Inflammatory macrophage treated with lipopolysaccharide for 4 hours (primary cell): ENCODE results near the gene ADAP1.

Experiments used
- DNase-seq: peaks from one replicate; pipeline ENCODE4 v3.0.0-alpha.2; 2020

The ADAP1 gene

DNA sequence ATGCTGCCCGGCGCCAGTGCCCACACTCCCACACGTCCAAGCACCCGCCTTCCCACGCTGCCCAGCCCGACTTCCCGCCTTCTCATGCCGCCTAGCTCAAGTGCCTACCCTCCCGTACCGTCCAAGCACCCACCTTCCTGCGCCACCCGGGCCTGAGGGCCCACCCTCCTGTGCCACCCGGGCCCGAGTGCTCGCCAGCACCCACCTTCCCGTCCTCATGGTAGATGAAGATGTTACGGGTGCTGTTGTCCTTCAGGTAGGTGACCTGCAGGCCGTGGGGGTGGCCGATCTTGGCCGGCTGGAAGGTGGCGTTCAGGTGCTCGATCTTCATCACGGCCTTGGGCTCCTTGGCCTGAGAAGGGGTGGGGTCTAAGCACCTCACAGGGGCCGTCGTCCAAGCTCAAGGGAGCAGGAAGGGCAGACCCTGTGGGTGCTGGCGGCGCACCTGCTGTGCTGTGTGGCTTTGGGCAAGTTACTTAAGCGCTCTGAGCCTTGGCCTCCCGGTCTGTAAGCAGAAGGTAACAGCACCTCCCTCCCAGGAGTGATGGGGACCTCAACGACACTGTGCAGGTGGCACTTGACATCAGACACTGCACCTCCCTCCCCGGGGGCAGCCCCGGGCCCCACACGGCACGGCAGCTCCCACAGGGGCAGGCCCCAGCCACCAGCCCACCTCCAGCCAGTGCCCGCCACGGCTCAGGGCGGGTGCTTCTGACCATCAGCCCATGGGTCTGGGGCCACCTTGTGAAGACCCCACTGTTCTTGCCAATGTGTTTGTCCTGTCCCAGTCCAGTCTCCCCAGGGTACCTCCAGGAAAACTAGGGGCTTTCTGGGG is 50.3 kb downstream of the ADAP1 start:
- DNase-seq, result no peak

DNA sequence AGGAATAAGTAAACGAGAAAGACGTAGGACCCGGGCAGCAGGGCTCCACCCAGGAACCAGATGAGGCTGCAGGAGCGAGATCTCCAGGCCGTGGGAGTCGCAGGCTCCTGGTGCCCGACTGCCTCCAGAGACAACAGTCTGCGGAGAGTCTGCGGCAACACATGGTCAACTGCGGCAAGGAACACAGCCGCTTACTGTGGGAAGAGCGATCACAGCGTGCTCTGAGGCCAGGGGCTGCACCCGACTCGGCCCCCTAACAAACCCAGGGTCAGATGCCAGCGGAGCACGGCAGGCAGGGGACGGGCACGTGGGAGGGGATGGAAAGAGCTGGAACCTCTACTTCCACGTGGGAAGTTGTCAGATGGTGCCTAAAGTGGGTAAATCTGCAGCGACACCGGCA is 51.5 kb downstream of the ADAP1 start:
- no peak for DNase-seq

DNA sequence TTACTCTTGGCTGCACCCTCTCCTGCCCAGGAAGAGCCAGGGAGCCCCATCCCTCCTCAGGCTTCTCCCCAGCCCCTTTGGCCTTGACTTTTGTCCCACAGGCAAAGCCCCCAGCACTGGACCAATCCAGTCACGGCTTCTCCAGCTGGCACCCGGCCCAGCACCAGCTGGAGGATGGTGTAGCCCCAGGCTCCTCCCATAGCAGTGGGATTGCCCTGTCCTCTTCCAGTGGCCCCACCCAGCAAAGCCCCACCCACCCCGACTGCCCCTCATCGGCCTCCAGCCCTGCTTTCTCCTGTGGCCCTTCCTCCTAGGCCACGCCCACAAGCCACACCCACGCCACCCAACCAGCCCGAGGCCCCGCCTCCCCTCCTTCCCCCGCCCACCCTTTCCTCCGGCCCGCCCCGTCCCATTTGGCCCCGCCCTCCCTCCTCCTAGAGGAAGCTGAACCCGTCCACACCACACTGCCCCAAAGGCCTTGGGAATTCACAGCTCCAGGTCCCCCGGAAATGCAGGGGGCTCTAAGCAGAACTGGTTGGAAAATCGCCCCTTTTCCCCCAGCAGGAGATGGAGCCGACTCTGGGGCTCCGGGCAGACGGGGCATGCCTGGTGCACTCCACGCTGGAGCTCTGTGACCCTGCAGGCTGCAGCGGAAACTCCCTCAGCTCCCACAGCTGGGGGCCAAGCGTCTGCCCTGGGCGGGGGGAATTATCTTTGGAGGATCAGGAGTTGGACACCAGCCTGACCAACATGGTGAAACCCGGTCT is 52.9 kb downstream of the ADAP1 start:
- peak; percentile 87 for DNase-seq

DNA sequence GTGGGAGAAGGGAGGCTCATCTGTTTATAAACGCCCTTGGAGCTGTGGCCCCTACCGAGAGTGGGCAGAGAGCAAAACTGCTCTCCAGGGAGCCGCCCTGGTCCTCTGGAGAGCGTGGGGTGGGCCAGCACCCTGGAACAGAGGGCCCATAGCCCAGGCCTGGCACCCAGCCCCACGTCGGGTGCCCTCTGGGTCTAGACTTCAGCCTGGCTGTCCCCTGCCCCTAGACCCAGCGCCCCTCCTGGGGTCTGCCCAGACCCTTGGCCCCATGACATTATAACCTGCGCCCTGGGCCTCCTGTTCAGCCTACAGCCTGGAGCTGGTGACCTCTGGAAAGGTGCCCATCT is 53.5 kb downstream of the ADAP1 start:
- no peak for DNase-seq

DNA sequence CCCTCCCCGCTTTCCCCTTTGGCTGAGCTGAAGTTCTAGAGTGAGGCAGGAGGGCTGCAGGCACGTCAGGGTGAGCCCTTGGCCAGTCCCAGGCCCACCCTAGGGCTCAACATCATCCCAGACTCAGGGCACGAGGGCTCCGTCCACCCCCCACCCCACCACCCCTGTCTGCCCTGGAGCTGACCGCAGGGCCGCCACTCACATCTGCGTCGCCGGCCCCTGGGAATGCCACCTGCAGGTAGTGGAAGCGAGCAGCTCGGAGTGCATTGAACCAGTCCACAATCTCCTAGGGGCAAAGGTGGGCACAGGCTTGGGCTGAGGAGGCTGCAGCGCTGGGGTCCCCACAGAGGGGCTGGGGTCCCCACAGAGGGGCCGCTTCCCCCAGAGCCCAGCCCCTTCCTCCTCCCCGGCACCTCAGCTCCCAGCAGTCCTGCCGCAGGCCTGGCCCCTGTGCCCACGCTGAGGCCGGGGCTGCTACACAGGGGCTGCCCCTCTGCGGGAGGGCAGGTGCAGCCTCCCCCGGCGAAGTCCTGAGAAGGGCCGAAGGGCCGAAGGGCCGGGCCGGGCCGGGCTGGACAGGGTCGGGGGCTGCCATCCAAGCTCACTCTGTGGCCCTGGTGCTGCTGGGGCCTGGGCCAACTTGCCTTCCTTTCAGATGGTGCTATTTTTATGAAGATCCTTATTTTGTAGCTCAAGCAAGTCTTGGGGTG is 54.0 kb downstream of the ADAP1 start:
- DNase-seq, result no peak

DNA sequence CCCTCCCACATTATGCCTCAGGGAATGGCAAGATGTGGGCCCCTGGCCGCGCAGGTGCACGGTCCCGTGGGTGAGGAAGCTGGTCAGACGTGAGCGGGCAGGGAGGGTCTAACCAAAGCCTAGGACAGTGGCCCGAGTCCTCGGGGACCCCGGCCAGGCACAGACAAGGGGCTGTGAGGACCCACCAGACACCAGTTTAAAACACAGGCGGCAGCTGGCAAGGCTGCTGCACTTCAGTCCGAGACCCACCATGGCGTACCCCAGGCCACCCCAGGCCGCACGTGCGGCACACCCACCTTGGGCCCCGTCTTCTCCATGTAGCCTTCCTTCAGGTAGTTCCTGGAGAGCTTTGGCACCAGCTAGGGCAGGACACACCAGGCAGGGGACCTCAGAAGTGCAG is 54.7 kb downstream of the ADAP1 start:
- DNase-seq, result no peak

DNA sequence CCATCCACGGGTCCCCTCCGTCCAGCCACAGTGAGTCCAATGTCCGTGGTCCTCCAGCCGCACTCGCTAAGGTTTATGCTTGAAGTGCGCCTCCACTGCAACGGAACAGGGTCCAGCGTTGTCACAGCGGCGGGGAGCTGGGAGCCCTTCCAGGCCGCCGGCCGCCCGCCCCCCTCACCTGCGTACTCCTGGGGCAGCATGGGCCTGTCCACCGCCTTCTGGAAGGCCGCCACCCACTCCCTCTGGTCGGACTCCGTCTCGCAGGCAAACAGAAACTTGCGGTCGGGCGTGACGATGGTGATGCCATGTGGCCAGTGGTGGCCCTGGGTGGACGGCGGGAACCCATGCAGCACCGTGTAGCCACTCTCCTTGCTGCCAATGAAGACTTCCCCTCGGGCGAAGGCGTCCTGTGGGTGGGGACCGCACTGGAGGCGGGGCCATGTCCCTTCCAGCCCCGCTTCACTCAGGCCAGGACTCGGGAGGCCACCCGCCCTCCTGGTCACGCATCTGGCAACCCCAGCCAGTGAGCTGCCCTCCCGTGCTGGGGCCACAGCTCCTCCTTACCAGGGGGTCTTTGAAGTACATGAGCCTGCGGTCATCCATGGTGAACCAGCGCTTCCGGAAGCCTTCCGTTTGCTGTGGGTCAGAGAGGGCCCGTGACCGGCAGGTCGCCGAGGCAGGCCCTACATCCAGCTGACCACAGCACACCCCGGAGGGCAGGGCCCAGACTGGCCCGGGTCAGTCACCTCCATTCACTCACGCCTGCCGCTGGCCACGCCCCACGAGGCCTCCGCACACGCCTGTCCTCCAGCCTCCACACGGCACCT is 55.4 kb downstream of the ADAP1 start:
- no peak for DNase-seq

DNA sequence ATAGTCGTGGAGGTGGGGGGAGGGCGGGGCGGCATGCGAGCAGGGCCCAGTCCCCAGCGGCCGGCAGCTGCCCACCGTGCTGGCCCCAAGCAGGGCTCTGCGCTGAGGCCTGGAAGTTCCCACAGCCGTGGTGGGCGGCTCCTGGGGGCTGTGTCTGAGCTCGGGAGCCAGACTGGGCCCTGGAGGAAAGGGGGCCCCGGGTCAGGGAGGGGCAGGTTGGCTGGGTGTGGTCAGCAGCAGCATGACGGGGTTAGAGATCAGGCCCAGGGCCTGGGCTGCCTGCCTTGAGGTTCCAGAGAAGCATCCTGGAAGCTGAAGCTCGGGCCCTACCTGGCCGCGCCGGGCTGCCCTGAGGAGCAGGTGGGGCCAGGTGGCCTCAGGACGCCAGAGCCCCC is 56.0 kb downstream of the ADAP1 start:
- no peak for DNase-seq

DNA sequence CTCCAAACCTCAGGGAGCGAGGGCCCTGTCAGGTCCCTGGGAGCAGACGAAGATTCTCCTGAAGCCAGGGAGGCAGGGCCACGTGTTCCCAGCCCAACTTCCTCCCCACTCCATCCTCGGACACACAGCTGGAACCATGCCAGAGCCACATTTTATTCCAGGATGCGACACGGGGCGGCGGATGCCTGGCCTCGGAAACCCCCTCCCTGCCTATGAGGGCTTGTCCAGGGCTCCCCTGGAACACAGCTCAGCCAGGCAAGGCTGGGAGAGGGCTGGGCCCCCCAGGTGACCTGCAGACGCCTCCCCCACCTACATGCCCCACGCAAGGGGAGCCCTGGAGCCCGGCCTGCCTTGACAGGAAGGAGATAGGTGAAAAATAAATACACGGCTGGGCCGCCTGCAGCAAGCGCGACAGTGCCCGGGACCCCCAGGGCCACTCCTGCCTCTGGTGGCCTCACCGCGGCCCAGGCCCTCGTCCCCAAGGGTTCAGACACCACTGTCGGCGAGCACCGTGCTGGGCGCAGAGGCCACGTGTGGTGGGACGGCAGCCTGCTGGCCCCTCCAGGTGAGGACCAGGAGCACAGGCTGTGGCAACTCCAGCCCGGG is 56.6 kb downstream of the ADAP1 start:
- DNase-seq, result no peak

DNA sequence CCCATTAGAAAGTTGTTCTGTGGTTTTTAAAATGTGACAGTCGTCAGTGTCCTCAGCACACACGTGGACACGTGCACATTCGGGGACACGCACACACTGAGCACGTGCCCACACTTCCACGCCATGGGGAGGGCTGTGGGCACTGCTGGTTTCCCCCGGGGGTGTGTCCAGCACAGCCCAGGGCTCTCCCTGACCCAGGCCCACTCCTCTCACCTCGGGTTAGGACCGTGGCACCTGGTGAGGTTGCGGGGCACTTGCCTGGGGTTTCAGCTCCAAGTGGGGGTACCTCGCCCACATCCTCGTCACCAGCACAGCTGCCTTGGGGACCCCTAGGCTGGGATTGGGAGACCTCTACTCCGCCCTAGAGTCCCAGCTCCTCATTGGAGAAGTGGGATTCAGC is 57.4 kb downstream of the ADAP1 start:
- DNase-seq, result no peak

DNA sequence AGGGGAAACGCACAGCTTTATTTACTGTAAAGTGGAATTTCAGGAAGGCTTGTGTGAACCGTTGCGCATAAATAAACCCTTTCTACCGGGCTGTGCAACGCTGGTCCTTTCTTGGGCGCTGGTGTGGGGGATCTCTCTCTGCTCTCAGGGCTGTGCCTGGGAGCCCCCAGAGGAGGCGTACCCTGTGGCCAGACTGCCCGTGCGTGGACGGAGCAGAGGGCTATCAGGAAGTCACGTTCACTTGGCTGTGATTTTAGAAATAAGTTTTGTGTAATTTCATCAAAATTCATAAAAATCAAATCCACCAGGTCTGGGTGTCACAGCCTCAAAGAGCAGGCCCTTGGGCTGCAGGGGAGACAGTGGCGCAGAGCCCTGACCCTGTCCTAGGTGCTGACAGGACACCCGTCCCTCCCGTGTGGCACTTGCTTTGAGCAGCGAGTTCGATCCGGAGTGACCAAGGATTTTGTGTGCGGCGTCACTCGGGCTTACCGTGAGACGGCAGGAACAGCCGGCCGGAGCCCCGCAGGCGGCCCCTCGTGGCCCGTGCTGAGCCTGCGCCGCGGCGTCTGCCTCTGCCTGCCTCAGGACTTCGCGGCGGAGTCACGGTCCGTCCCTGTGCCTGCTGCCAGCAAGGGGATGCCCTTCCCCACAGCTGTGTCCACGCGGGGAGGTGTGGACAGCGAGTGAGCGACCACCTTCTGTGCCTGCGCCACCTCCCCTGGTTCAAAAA is 58.0 kb downstream of the ADAP1 start:
- no peak for DNase-seq

DNA sequence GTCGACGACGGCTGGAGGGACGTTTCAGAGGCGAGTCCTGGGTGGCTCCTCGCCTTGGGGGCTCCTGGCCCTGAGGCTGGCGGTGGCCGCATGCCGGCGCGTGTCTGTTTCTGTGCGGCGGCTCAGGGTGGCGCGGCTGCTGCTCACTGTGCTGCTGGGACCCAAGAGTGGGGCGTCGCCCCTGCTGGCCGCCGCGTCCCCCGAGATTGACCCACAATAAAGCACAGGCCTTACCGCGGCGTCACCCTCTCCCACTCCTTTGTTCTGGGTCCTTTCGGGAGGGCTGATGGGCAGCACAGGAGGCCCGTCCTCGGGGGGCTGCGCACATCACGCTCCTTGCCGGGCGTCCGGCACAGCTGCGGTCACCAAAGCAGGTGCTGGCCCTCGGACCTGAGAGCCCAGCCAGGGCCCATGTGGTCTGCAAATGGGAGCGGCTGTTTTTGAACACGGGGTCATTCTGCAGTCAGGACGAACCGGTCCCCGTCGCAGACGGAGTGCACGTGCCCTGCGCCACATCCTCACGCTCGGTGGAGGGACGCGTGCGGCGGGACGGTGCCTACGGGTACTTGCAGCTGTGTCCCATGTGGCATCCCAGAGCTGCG is 58.9 kb downstream of the ADAP1 start:
- DNase-seq, result no peak

DNA sequence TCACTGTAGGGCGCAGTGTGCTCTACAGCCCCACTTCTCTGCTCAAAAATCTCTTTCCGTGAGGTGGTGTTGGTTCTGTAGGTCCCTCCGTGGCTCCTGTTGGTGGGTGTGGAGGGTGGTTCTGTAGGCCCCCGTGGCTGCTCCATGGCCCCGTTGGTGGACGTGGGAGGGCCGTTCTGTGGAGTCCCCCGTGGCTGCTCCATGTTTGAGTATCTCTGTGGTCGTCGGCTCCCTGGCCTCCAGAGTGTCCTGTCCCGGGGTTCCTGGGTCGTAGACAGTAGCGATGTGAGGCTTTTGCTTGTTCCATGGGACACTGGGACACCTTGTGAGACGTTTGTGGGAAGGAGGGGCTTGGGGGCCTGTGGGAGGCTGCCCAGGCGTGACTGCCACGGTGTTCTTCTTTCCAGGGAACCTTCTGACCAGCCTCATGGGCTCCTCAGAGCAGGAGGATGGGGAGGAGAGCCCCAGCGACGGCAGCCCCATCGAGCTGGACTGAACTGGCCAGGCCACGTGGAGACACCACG is 59.5 kb downstream of the ADAP1 start:
- DNase-seq, result no peak

DNA sequence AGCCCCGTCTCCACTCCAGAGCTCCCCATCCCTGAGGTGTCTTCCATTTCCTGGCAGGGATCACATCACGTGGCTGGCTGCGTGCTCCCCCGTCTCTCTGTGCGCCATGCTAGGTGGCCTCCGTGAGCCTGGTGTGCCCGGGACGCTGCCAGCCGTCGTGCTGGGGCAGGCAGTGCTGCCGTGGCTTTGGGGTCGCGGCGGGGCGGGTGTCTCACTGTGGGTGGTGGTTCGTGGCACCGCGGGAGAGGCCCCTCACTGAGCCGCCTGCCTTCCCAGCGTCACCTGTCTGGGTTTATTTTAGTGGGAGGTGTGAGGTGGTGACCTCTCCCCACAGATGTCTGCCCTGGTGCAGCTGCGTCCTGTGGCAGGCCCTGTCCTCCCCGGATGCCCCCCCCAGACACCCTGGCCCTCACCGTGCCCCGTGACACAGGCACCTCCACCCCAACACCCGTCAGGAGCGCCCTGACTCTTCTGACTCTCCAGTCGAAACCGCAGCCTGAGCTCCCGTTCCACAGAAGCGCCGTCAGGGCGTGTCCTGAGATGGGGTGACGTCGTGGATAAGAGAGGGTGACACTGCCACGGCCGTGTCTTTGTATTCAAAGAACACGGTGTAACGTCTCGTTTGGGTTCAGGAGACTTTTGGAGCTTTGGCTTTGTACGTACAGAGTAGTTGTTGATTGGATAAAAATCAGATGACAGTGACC is 60.2 kb downstream of the ADAP1 start:
- DNase-seq, result no peak

DNA sequence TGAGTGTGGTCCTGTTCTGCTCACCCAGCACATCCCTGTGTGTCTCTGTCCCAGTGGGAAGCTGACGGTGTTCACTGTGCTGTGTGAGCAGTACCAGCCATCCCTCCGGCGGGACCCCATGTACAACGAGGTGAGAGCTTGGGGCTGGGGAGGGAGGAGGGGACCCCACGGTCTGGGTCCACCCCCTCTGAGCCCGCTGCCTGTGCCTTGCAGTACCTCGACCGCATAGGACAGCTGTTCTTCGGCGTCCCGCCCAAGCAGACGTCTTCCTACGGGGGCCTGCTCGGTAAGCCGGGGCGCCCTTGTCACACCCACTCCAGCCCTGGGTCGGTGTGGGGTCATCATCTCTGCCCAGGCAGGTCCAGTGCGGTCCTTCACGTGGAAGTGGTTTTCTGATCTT is 60.8 kb downstream of the ADAP1 start:
- DNase-seq, result no peak

DNA sequence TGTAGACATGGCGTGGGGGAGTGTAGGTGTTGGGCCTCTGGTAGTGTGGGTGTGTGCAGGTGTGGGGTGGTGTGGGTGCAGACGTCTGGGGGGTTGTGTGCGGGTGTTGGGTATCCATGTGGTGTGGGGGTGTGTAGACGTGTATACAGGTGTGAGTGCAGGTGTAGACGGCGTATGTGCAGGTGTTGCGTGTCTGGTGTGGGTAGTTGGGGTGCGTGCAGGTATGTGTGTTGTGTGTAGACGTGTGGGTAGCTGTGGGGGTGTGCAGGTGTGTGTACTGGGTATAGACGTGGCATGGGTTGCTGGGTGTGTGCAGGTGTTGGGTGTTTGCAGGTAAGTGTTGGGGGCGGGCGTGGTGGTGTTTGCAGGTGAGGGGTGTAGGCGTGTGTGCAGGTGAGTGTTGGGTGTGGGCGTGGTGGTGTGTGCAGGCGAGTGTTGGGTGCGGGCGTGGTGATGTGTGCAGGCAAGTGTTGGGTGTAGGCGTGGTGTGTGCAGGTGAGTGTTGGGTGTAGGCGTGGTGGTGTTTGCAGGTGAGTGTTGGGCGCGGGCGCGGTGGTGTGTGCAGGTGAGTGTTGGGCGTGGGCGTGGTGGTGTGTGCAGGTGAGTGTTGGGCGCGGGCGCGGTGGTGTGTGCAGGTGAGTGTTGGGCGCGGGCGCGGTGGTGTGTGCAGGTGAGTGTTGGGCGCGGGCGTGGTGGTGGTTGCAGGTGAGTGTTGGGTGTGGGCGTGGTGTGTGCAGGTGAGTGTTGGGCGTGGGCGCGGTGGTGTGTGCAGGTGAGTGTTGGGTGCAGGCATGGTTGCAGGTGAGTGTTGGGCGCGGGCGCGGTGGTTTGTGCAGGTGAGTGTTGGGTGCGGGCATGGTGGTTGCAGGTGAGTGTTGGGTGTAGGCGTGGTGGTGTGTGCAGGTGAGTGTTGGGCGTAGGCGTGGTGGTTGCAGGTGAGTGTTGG is 61.6 kb downstream of the ADAP1 start:
- DNase-seq, result no peak

DNA sequence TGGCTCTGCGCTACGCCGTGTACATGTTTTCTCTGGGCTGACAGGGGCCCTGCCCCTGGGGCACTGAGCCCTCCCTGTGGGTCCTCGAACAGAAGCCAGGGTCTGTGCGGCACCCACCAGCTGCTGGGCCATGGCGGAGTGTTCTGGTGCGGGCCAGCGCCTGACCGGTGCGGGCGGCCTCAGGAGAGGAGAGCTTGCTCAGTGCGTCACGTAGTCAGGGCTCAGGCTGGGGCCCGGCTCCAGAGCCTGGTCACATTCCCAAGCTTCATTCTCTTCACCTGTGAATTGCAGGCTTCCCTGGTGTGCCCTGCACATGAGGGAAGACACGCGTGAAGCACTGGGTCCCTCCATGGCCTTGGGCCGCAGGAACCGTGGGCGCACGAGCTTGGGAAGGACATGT is 62.7 kb downstream of the ADAP1 start:
- DNase-seq, result no peak

DNA sequence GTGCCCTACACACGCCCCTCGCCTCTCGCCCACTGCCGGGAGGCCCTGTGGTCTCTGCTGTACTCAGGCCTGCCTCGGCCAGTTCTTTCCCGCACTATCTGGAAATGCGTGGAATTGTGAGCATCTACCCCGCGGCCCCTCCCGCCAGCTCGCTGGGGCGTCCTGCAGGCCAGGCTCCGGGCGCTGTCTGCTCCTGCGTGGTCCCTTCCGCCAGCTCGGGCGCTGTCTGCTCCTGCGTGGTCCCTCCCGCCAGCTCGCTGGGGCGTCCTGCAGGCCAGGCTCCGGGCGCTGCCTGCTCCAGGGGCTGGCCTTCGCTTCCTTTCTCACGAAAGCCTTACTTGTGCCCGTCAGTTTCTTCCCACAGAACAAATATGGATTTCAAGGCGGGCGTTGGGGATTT is 63.2 kb downstream of the ADAP1 start:
- DNase-seq, result no peak

DNA sequence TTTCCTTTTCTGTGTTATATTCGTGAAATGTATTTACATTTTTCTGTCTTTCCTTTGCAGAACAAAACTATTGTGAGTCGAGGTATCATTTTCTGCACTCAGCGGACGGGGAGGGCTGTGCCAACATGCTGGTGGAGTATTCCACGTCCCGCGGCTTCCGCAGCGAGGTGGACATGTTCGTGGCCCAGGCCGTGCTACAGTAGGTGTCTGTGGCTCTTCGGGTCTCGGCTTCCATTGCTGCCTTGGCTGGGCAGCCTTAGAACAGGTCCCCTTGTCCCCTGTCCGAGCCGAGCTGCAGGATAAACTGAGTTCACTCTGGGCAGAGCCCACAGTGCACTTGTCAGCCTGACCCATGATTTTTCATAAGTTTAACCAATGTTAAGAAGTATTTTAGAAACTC is 63.6 kb downstream of the ADAP1 start:
- DNase-seq, result no peak
